ENCODE results near the gene PDXK.

The PDXK gene

DNA sequence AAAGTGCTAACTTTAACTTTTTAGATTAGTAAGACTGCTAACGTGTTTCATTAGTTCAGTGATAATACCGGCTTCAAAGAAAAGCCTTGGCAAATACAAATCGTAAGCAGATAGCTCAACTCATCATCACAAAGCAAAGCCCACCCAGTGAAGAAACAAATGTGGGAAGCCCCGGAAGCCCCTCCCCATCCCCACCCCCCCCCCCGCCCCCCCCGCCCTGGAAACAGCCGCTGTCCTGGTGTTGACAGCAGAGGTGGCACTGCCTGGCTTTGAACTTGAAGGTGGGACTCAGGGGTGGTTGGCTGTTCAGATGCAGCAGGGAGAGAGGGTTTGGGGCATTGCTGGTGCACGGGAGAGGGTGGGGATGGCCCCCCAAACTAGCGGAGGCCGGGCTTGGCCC lies 14.1 kb downstream of the PDXK start:
- no peak for DNase-seq (ENCODE audit: low spot score in 2 of 2)
- H3K27ac Mint-ChIP-seq (ENCODE audit: low read depth) = peak overlapping the region; percentile 97
- no peaks in the 10 kb centered on the region for H3K9me3 Mint-ChIP-seq
- H3K4me1 Mint-ChIP-seq = peaks cover 54% of the 10 kb centered on the region
- peak; percentile 25 for ATAC-seq (replicated peaks; ENCODE audit: extremely low read depth, poor library complexity, severe bottlenecking)
- peaks cover 24% of the 10 kb centered on the region for H3K36me3 Mint-ChIP-seq (ENCODE audit: insufficient read depth)
- no peaks in the 10 kb centered on the region for H3K27me3 Mint-ChIP-seq
- peak overlapping the region; percentile 78 for H3K4me3 Mint-ChIP-seq

DNA sequence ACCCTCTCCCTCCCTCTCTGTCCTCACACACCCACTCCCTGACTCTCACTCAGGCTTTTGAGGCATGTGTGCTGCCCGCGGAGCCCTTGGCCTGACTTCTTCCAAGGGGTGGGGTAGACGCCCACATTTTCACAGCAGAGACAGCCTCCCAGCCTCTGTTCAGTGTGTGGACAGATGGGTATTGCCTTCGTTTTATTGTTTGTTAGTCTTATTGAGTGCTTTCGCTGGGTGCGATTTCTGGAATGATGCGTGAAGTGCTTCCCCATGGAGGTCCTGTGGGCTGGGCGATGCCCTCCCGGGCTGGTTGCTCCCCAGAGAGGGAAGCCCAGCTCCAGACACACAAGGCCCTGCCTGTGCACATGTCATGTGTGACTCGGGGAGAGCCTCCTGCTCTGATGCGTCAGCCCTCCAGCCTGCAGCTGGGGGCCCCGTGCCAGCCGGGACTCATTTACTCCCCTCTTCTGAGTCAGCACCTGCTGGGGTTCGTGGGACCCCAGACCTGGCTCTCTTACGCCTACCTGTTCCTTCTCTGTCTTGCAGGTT lies 14.7 kb downstream of the PDXK start:
- Mint-ChIP-seq H3K4me1 (peaks cover 48% of the 10 kb centered on the region), H3K9me3 (no peaks in the 10 kb centered on the region), H3K27ac (ENCODE audit: low read depth) (peak overlapping the region; percentile 97), H3K27me3 (no peaks in the 10 kb centered on the region), H3K36me3 (ENCODE audit: insufficient read depth) (peaks cover 19% of the 10 kb centered on the region), H3K4me3 (peak overlapping the region; percentile 78)
- no peak for DNase-seq (ENCODE audit: low spot score in 2 of 2)
- peak; percentile 39 for ATAC-seq (replicated peaks; ENCODE audit: extremely low read depth, poor library complexity, severe bottlenecking)

DNA sequence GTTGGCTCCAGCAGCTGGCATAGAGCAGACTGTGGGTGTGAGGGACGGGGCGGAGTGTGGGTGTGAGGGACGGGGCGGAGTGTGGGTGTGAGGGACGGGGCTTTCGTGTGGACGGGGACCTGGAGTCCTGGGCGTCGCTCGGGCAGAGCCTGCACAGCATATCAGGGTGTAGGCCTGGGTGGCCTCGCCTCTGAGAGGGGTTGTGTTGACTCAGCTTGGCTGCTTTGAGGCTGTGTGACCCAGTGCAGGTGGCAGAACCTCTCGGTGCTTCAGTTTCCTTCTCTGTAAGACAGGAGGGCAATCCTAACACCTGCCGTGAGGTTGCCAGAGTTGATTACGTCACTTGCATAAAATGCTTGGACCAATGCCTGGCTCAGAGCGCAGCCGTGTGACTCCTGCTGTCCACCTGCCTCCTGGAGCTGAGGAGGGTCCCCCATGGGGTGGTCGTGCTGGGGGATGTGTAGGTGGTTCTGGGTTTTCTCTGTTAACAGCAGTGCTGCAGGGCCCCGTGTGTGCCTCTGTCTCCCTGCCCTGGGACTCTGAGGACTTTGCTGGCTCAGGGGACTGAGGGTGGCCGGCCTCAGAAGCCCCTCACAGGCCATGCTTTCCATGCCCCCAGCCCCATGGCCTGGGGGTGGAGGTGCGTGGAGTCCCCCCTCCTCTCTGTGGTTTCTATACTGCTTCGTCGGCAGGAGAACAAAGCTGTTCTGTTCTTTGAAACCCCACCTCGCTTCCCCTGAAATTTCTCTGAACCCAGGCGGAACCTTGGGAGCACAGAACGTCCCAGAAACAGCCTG lies 15.4 kb downstream of the PDXK start:
- DNase-seq (ENCODE audit: low spot score in 2 of 2) = no peak
- H3K27ac Mint-ChIP-seq (ENCODE audit: low read depth) = peak overlapping the region; percentile 97
- peaks cover 45% of the 10 kb centered on the region for H3K4me1 Mint-ChIP-seq
- no peaks in the 10 kb centered on the region for H3K27me3 Mint-ChIP-seq
- H3K36me3 Mint-ChIP-seq (ENCODE audit: insufficient read depth) = peaks cover 21% of the 10 kb centered on the region
- peak; percentile 41 for ATAC-seq (replicated peaks; ENCODE audit: extremely low read depth, poor library complexity, severe bottlenecking)
- H3K9me3 Mint-ChIP-seq = no peaks in the 10 kb centered on the region
- H3K4me3 Mint-ChIP-seq = peak overlapping the region; percentile 78

DNA sequence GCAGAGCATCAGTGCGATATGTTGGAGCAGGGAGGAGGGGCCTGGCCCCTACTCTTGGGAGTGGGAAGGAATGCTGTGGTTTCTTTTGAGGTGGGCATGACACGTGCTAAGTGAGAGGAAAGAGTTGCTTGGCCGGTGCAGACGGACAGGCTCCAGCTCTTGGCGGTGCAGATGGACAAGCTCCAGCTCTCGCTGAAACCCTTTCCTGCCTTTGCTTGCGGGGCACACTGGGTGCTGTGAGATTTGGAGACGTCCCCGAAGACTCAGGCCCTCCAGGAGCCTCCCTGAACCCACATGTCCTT lies 15.9 kb downstream of the PDXK start:
- H3K27ac Mint-ChIP-seq (ENCODE audit: low read depth) = peak overlapping the region; percentile 8
- ATAC-seq (replicated peaks; ENCODE audit: extremely low read depth, poor library complexity, severe bottlenecking) = no peak
- H3K4me3 Mint-ChIP-seq = peak overlapping the region; percentile 78
- H3K27me3 Mint-ChIP-seq = no peaks in the 10 kb centered on the region
- H3K9me3 Mint-ChIP-seq = no peaks in the 10 kb centered on the region
- peaks cover 46% of the 10 kb centered on the region for H3K4me1 Mint-ChIP-seq
- no peak for DNase-seq (ENCODE audit: low spot score in 2 of 2)
- peaks cover 18% of the 10 kb centered on the region for H3K36me3 Mint-ChIP-seq (ENCODE audit: insufficient read depth)

DNA sequence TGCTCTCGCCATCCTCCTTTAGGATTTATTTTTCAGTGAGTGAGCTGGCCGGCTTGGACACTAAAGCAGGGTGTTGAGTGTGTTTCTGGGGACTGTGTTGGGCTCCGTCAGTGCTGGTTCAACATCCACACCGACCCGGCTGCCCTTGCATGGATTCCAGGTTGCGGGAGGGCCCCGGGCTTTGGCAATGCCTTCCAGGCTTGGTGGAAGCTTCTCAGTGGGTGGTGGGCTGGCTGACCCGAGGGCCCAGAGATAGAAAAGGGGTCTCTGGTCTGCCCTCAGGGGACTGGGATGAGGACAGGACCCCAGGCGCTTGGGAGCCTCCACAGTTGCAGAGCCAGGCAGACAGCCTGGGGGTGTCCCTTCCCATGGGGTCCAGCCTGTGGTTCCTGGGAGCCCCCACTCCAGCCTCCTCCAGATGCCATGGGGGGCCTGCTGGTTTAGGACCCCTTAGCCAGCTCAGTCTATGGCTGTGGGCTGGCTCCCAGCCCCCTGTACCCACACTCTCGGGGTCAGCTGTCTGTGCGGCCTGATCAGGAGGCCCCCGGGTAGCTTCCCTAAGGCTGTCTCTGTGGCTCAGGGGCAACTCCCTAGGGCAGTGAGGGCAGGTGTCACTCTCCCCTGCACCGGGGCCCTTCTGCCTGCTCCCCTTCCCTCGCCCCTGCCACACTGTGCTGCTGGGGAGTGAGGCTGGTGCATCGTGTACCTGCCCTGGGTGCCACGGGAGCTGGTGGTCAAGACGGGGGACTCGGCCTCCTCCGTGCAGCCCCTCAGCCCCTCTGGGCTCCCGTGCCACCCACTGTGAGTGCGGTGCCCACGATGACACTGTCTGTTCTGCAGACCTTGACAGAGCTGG lies 16.5 kb downstream of the PDXK start:
- no peaks in the 10 kb centered on the region for H3K27me3 Mint-ChIP-seq
- no peaks in the 10 kb centered on the region for H3K9me3 Mint-ChIP-seq
- H3K4me3 Mint-ChIP-seq = peak overlapping the region; percentile 78
- peak overlapping the region; percentile 8 for H3K27ac Mint-ChIP-seq (ENCODE audit: low read depth)
- ATAC-seq (replicated peaks; ENCODE audit: extremely low read depth, poor library complexity, severe bottlenecking) = no peak
- no peak for DNase-seq (ENCODE audit: low spot score in 2 of 2)
- H3K4me1 Mint-ChIP-seq = peaks cover 46% of the 10 kb centered on the region
- peaks cover 18% of the 10 kb centered on the region for H3K36me3 Mint-ChIP-seq (ENCODE audit: insufficient read depth)

DNA sequence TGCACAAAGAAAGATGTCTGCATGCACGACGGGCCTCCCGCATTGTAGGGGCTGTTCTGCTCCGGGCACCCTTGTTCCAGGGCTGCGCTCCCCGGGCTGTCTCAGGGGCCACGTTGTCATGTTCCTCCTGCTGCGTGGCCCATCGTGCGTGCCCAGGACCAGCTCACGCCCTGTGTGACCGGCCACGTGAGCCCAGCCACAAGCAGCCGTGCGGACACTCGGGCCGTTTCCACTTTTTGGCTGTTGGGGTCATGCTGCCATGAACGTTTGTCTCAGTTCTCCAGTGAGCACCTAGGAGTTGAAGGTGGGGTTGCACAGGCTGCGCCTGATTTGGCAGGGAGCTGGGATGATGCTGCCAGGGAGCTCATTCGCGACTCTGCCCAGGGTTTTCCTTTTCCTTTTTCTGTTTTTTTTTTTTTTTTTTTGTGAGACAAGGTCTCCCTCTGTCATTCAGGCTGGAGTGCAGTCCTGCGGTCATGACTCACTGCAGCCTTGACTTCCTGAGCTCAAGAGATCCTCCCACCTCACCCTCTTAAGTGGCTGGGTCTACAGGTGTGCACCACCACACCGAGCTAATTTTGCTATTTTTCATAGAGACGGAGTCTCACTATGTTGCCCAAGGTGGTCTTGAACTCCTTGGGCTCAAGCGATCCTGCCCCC lies 17.4 kb downstream of the PDXK start:
- Mint-ChIP-seq H3K9me3 (no peaks in the 10 kb centered on the region), H3K4me1 (peaks cover 48% of the 10 kb centered on the region), H3K27me3 (no peaks in the 10 kb centered on the region), H3K4me3 (no peak overlapping the region), H3K36me3 (ENCODE audit: insufficient read depth) (peaks cover 23% of the 10 kb centered on the region), H3K27ac (ENCODE audit: low read depth) (no peak overlapping the region)
- ATAC-seq (replicated peaks; ENCODE audit: extremely low read depth, poor library complexity, severe bottlenecking) (no peak), DNase-seq (ENCODE audit: low spot score in 2 of 2) (no peak)

DNA sequence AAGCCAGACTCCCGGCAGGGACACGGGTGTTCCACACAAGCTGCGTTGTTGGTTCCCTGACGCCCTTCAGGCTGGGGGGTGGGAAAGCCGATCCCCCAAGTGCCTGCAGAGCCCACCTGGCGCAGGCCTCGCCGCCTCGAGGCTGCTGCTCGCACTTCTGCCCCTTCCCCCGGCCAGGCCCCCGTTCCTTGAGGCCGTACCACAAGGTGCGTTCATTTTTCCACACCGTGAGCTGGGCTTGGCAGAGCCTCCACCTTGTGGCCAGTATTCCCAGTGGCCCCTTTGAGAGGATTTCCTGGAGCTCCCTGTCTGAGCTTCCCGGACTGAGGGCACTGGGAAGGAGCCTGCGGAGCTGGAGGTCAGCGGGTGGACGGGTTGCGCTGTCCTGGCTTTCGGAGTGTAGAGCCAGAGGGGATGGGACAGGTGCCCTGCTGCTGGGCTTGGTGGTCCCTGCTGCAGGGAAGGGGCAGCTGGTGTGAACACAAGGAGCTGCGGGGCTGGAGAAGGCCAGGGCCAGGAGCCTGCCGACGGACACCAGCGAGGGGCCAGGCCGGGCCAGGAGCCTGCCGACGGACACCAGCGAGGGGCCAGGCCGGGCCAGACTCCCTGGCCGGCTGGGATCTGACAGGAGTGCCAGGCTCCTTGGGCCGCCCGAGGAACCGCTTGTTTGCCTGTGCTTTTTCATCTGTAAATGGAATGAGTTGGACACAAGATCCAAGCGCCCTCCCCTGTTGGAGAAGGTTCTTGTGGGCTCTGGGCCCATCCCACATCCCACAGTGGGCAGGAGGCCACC lies 18.4 kb downstream of the PDXK start:
- H3K27ac Mint-ChIP-seq (ENCODE audit: low read depth) = no peak overlapping the region
- no peak overlapping the region for H3K4me3 Mint-ChIP-seq
- no peaks in the 10 kb centered on the region for H3K9me3 Mint-ChIP-seq
- H3K36me3 Mint-ChIP-seq (ENCODE audit: insufficient read depth) = peaks cover 25% of the 10 kb centered on the region
- no peaks in the 10 kb centered on the region for H3K27me3 Mint-ChIP-seq
- peaks cover 38% of the 10 kb centered on the region for H3K4me1 Mint-ChIP-seq
- ATAC-seq (replicated peaks; ENCODE audit: extremely low read depth, poor library complexity, severe bottlenecking) = no peak
- no peak for DNase-seq (ENCODE audit: low spot score in 2 of 2)

DNA sequence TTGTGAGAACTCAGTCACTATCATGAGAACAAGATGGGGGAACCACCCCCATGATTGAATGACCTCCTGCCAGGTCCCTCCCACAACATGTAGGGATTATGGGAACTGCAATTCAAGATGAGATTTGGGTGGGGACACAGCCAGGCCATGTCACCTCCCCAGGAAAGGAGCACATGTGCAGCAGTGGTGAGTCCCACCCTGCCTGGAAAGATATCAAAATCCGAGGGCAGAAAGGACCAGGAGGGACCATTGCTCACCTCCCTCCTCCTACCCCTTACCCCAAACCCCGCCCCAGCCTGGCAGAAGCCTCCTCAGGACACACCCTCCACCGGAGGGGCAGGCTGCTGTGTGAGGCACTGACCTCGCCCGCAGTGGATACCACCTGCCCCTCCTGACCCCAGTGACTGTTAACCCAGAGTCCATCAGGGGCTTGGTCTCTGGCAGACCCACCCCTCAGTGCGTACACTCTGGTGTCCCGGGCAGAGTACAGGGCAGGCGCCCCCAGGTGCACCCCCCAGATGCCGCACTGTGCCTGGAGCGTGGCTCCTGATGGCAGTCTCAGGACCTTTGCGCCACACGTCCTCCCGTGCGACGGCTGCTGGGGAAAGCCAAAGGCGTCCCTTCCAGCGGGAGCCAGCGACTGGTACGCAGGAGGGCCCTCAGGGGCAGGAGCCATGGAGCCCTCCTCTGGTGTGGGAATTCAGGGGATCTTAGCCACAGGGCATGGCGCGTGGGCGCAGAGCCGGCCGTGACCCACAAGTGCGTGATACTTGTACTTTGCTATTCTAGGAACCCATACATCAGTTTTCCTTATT lies 20.9 kb downstream of the PDXK start:
- Mint-ChIP-seq H3K4me1 (peaks cover 15% of the 10 kb centered on the region), H3K27me3 (no peaks in the 10 kb centered on the region), H3K4me3 (no peak overlapping the region), H3K9me3 (no peaks in the 10 kb centered on the region), H3K36me3 (ENCODE audit: insufficient read depth) (peaks cover 26% of the 10 kb centered on the region), H3K27ac (ENCODE audit: low read depth) (peak overlapping the region; percentile 83)
- ATAC-seq (replicated peaks; ENCODE audit: extremely low read depth, poor library complexity, severe bottlenecking) (peak; percentile 19), DNase-seq (ENCODE audit: low spot score in 2 of 2) (no peak)

DNA sequence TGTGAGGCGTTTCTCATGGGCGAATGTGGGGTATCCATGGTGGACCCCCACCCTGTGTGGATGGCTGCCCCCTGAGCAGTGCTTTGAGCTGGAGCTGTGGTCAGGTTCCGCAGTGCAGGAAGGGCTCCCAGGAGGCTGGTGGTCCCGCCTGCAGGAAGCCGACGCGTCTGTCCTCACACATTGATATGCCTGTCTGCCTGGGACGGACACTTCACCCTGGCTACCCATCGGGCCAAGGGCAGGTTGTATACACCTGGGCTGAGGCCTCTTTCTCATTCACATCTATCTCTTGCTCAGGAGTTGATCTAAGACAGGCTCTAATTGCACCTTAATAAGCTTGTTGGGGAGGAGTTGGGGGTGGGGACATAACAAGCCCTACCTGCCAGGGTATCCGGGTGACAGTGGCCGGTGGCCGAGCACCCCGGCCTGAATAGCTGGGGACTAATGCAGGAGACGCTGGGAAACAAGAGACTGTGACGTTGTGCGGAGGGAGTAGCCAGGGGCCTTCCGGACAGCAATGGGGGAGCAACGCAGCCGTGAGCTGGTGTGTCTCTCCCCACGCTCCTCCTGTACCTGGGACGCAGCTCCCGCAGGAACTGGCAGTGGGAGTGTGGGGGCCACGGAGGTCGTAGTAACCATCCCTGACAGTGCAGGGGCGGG lies 21.7 kb downstream of the PDXK start:
- peaks cover 24% of the 10 kb centered on the region for H3K36me3 Mint-ChIP-seq (ENCODE audit: insufficient read depth)
- H3K27ac Mint-ChIP-seq (ENCODE audit: low read depth) = peak overlapping the region; percentile 83
- ATAC-seq (replicated peaks; ENCODE audit: extremely low read depth, poor library complexity, severe bottlenecking) (peak; percentile 59), DNase-seq (ENCODE audit: low spot score in 2 of 2) (no peak)
- H3K4me3 Mint-ChIP-seq = peak overlapping the region; percentile 3
- H3K27me3 Mint-ChIP-seq = no peaks in the 10 kb centered on the region
- H3K9me3 Mint-ChIP-seq = no peaks in the 10 kb centered on the region
- peaks cover 12% of the 10 kb centered on the region for H3K4me1 Mint-ChIP-seq

DNA sequence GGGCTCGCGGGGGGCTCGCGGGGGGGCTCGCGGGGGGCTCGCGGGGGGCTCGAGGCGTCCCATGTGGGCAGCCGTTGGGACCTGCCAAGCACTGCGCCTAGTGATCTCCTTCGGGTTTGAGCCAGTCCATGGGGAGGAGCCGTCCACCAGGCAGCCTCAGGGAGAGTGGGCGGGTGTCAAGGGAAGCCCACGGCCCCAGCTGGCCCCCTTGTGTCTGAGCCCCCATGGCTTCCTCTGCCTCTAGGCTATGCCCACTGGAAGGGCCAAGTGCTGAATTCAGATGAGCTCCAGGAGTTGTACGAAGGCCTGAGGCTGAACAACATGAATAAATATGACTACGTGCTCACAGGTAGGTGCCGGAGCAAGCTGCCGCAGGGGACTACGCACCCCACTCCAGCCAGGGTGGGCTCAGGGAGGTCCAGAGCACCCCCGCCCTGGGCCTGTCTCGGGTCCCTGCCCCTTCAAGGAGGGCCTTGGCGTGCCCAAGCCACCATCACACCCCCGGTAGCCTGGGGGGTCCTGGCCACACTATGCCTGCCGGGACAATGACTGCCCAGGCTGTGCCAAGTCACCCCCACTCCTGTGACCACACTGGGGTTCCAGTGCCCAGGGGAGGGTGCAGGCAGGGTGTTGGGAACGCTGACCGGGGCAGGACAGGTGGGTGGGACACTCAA lies 22.6 kb downstream of the PDXK start:
- Mint-ChIP-seq H3K36me3 (ENCODE audit: insufficient read depth) (peaks cover 21% of the 10 kb centered on the region), H3K4me1 (peaks cover 12% of the 10 kb centered on the region), H3K9me3 (no peaks in the 10 kb centered on the region), H3K4me3 (no peak overlapping the region), H3K27me3 (no peaks in the 10 kb centered on the region), H3K27ac (ENCODE audit: low read depth) (no peak overlapping the region)
- ATAC-seq (replicated peaks; ENCODE audit: extremely low read depth, poor library complexity, severe bottlenecking) (no peak), DNase-seq (ENCODE audit: low spot score in 2 of 2) (no peak)

DNA sequence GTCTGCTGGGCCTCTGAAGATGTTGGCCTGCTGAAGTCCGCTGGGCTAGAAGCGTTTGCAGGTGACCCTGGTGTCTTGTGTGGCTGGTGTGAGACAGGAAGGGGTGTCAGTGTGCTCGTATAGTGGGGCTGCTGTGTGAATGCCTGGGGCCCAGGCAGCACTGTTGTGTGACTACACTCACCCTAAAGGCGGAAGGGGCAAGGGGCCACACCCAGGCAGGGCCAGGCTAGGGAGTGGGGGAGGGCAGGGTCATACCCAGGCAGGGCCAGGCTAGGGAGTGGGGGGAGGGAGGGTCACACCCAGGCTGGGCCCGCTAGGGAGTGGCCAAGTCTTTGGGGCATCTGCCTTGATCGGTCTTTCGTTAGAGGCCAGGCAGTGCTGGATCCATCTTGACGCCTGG lies 25.0 kb downstream of the PDXK start:
- H3K27ac Mint-ChIP-seq (ENCODE audit: low read depth) = peak overlapping the region; percentile 38
- no peak overlapping the region for H3K4me3 Mint-ChIP-seq
- peaks cover 12% of the 10 kb centered on the region for H3K4me1 Mint-ChIP-seq

More for the DNA sequence above, 25.0 kb downstream of the PDXK start:
- Mint-ChIP-seq H3K9me3 (no peaks in the 10 kb centered on the region), H3K27me3 (no peaks in the 10 kb centered on the region), H3K36me3 (ENCODE audit: insufficient read depth) (peaks cover 25% of the 10 kb centered on the region)
- DNase-seq (ENCODE audit: low spot score in 2 of 2) = no peak
- ATAC-seq (replicated peaks; ENCODE audit: extremely low read depth, poor library complexity, severe bottlenecking) = no peak

Data from central memory CD8-positive, alpha-beta T cell (primary cell).